ENCODE measurements around the gene TDG. TPM values are rescaled to one million over a fixed set of nuclear protein-coding genes. Genes with fewer than 3 reads are reported as not detected.
A peak's percentile ranks its signal among the peaks of the same experiment; 100 is the strongest.

Gene TDG
- total RNA-seq, 1 donor from 2014 or later, result 18.1 TPM

- intact Hi-C loops (cut with DNase I), result no loop called here
- ATAC-seq (peak; percentile 62), DNase-seq (no peak)
- Histone ChIP-seq H3K4me1 (peaks cover 22% of the 10 kb centered on the region), H3K27me3 (no peaks in the 10 kb centered on the region), H3K9me3 (no peaks in the 10 kb centered on the region), H3K36me3 (peaks cover 18% of the 10 kb centered on the region), H3K4me3 (peak overlapping the region; percentile 92), H3K27ac (peak overlapping the region; percentile 84)
- TF ChIP-seq, protein P1, sequence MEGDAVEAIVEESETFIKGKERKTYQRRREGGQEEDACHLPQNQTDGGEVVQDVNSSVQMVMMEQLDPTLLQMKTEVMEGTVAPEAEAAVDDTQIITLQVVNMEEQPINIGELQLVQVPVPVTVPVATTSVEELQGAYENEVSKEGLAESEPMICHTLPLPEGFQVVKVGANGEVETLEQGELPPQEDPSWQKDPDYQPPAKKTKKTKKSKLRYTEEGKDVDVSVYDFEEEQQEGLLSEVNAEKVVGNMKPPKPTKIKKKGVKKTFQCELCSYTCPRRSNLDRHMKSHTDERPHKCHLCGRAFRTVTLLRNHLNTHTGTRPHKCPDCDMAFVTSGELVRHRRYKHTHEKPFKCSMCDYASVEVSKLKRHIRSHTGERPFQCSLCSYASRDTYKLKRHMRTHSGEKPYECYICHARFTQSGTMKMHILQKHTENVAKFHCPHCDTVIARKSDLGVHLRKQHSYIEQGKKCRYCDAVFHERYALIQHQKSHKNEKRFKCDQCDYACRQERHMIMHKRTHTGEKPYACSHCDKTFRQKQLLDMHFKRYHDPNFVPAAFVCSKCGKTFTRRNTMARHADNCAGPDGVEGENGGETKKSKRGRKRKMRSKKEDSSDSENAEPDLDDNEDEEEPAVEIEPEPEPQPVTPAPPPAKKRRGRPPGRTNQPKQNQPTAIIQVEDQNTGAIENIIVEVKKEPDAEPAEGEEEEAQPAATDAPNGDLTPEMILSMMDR (IDR thresholded peaks at IDR 0.05), result no peak
Observed at GRCh38 chr12:103956509-103957027, 9.1 kb upstream of the TDG start.

- ATAC-seq (no peak), DNase-seq (no peak)
- intact Hi-C loops (cut with DNase I), result no loop called here
- H3K27ac ChIP-seq, result peak overlapping the region; percentile 84
- peaks cover 4% of the 10 kb centered on the region for H3K36me3 ChIP-seq
- TF ChIP-seq, protein P1 (IDR thresholded peaks at IDR 0.05), result no peak
- H3K9me3 ChIP-seq, result no peaks in the 10 kb centered on the region
- peaks cover 22% of the 10 kb centered on the region for H3K4me1 ChIP-seq
- no peaks in the 10 kb centered on the region for H3K27me3 ChIP-seq
- peak overlapping the region; percentile 92 for H3K4me3 ChIP-seq
Observed at GRCh38 chr12:103957865-103958388, 7.7 kb upstream of the TDG start.

- intact Hi-C loops (cut with DNase I), result no loop called here
- Histone ChIP-seq H3K27me3 (no peaks in the 10 kb centered on the region), H3K27ac (no peak overlapping the region), H3K4me3 (no peak overlapping the region), H3K4me1 (peaks cover 22% of the 10 kb centered on the region), H3K9me3 (no peaks in the 10 kb centered on the region), H3K36me3 (no peaks in the 10 kb centered on the region)
- DNase-seq, result no peak
- TF ChIP-seq, protein P1 (IDR thresholded peaks at IDR 0.05), result no peak
- ATAC-seq, result no peak
Observed at GRCh38 chr12:103958621-103959020, 7.1 kb upstream of the TDG start.

- no peak overlapping the region for H3K4me3 ChIP-seq
- no peaks in the 10 kb centered on the region for H3K9me3 ChIP-seq
- no peaks in the 10 kb centered on the region for H3K36me3 ChIP-seq
- H3K27me3 ChIP-seq, result no peaks in the 10 kb centered on the region
- TF ChIP-seq, protein P1 (IDR thresholded peaks at IDR 0.05), result no peak
- intact Hi-C loops (cut with DNase I), result no loop called here
- ATAC-seq, result no peak
- no peak overlapping the region for H3K27ac ChIP-seq
- no peak for DNase-seq
- H3K4me1 ChIP-seq, result peaks cover 16% of the 10 kb centered on the region
Observed at GRCh38 chr12:103960616-103961227, 5.0 kb upstream of the TDG start.

DNA sequence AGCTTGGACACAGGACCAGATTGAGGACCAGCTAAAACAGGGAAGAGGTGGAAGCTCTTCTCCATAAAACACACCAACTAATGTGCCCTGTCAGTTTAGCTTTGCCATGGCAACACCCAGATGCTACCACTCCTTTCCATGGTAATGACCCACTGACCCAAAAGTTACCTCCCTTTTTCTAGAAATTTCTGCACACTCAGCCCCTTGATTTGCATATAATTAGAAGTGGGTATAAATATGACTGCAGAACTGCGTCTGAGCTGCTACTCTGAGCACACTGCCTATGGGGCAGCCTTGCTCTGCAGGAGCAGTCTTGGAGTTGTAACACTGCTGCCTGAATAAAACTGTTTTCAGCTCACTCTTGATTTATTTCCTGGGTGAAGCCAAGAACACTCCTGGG is 3.2 kb upstream of the TDG start:
- no peaks in the 10 kb centered on the region for H3K27me3 ChIP-seq
- no peak overlapping the region for H3K4me3 ChIP-seq
- H3K9me3 ChIP-seq, result no peaks in the 10 kb centered on the region
- no peak for ATAC-seq
- H3K27ac ChIP-seq, result no peak overlapping the region
- intact Hi-C loops (cut with DNase I), result no loop called here
- peaks cover 18% of the 10 kb centered on the region for H3K4me1 ChIP-seq
- H3K36me3 ChIP-seq, result no peaks in the 10 kb centered on the region
- TF ChIP-seq, protein P1 (IDR thresholded peaks at IDR 0.05), result no peak
- no peak for DNase-seq
